Stimulated activated CD8-positive, alpha-beta memory T cell treated with anti-CD3 and anti-CD28 coated beads, Interleukin-15, amount 100 ng/mL, for 48 hours (primary cell): ENCODE results near the gene MGMT.

Source experiments
- DNase-seq, 2 donors: peaks; one replicate each; pipeline ENCODE4 v3.0.0-alpha.2; 2020; ENCODE audit warnings: low read depth in 2 of 2

Gene MGMT

DNA sequence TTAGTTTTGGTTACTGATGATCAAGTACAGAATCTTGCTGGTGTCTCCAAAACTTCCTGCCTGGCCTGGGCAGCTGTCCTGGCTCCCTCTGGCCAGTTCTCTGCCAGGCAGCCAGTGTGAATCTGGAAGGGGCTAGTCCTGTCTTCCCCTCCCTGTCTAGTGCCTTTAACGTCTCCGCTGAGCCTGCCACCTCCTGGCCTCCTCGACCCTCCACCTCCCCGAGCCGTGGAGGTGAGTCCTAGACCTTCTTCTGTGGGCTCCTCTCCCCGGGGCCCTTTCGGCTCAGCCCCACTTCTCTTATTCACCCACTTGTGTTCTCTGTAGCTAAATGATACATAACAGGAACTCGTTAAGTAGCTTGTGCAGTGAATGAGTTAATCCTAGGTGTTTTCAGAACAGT, 218.2 kb downstream of the MGMT start:
- DNase-seq = no peak

- DNase-seq = no peak
These were observed 222.6 kb downstream of the MGMT start for GRCh38 chr10:129689671-129690071.

- no peak for DNase-seq
These were observed 223.4 kb downstream of the MGMT start for GRCh38 chr10:129690248-129691070.

DNA sequence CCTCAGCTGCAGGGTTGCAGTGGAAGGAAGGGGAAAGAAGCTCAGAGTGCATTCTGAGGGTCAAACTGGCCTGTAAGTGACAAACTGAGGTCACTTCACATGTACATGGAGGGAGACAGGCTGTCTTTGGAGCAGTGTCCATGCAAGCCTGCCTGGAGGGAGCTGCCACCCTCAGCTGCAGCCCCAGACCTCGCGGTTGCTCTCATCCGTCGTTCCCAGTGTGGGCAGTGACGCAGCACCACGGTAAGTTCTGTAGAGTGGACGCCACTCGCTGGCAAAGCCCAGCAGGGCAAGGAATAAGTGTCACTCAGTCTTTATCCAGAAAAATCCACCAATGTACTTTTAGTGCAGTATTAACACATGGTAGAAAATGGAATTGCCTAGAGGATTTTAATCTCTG, 225.7 kb downstream of the MGMT start:
- no peak for DNase-seq

GRCh38 chr10:129693382-129693781, 226.3 kb downstream of the MGMT start:
- DNase-seq = no peak

GRCh38 chr10:129694184-129694583, 227.1 kb downstream of the MGMT start:
- no peak for DNase-seq

DNA sequence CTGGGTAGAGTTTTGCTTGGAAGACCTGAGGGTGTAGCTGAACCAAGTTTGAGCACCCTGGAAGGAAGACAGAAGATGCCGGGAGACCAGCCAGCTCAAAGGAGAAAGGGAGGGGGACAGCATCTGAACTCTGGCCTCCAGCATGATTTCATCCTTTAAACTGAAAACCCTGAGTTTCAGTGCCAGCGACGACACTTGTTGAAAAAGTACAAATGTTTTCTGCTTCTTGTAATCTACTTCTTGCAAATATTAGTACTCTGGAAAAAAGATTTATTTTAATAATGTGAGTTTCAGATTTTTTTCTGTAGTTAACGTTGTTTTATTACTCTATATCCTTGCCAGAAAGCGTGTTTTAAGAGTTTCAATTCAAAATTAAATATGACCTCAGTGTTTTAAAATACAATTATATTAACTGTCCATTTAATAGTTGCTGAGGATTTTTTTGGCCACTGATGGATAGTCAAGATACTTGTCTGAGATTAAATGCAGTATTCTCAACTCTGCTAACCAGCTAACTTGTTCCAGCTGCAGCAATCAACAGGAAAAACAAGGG, 227.7 kb downstream of the MGMT start:
- DNase-seq = no peak

DNA sequence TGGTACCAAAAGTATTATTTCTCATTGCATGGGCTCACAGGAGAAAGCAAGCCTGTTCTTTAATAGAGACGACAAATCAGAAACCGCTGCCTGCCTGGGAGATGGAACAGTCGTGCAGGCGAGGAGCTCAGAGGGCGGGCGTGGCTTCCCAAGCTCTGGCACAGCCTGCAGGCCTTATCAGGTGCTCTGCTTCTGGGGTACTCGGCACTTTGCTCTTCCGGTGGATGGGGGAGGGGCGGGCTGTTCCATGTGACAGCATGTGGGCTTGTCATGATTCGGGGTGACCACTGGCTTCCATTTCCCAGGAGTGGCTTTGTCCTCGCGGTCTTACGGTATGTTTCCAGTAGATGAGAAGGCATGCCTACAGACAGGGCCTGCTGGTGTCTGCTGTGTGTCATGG, 228.6 kb downstream of the MGMT start:
- DNase-seq = no peak

- DNase-seq = no peak
These were observed 229.6 kb downstream of the MGMT start for GRCh38 chr10:129696636-129697035.

DNA sequence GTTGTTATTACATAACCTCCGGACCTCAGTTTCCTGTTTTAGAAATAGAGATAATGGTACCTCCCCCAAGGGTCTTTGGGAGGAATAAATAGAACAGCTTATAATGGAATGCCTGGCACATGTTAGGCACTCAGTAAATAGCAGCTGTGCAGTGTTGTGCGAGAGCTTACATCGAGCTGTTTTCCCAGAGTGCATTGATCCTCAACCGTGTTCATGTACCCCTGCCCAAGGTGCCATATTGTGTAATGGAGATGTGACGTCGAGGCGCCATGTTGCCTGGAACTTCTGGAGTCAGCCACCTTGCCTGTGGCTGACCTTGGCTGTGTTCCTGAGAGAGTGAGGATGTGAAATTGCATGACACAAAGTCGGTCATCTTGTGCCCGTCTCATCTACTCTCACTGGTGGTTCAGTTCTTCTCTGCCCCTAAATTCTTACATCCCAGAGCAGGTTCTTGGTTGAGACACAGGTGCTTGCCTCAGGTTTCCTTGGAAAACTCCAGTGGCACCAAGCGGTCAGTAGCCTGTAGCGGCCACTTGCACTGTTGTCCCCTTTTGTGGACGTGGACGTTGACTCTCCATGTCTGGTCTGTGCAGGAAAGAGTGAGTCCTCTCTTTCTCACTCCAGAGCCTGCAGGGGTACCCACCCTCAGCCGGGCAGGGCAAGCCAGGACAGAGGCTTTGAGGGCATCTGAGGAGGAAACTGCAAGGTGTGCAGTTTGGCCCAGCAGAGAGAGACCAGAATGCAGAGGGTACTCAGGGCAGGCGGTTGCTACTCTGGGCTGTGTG, 230.6 kb downstream of the MGMT start:
- no peak for DNase-seq

DNA sequence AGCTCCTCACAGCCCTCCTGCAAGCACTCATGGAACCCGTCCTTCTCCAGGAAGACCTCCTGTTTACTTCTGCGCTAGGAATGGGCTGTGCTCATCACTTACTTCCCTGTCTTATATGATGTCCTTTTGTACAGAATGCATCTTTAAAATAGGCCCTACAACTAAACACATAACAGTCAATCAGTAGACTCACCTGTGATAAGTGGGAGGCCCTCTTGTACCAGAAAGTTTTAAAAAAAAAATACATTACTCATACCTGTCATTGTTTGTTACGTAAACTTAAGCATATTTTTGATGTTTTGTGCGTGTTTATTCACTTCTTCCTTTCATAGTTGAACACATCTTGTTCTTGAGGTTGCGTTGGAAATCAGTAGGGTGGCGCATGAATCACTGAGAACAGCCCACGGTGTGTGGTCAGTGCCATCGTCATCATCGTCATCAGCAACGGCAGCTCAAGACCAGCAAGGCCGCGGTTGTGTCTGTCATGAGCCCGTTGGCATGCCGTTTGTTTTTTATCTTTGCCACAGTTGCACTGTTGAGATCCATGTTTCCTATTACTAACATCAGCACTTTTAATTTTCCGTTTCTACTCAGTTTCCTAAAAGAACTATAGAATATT, 232.8 kb downstream of the MGMT start:
- no peak for DNase-seq

GRCh38 chr10:129702605-129703004, 235.6 kb downstream of the MGMT start:
- DNase-seq = no peak

DNA sequence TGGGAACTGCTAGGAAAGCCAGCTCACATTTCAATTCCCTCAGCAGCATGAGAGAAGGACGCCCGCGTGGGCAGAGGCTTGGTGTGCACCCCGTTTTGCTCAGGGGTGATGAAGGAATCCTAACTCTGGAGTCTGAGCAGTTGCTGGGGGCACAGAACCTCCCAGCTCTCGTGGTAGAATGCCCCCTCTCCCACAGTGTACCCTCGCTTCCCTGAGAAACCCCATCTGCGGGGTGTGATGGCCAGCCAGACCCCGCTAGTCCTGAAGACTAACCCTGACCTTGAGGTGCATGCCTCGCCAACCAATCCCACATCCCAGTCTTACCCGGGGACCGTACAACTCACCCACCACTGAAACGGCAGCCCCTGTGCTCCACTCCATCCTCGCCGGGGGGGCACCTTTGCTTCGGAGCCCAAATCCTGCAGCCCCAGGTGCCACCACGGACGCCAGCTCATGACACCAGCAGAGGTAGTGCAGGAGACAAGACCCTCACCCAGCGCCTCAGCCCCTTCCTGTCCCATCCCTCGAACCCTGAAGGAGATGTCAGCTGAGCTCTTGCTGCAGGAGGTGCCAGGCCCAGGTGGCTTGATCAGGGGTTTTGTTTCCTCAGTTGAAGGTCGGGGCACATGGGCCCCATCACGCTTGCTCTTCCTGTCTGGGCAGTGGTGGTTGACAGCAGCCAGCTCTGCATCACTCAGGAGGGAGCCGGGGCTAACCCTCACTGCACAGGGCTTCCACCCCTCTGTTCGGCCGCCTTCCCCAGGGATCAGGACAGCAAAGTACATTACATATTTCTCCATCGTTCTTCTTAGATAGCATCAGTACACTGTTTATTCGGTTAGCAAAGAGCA, 236.5 kb downstream of the MGMT start:
- no peak for DNase-seq

DNA sequence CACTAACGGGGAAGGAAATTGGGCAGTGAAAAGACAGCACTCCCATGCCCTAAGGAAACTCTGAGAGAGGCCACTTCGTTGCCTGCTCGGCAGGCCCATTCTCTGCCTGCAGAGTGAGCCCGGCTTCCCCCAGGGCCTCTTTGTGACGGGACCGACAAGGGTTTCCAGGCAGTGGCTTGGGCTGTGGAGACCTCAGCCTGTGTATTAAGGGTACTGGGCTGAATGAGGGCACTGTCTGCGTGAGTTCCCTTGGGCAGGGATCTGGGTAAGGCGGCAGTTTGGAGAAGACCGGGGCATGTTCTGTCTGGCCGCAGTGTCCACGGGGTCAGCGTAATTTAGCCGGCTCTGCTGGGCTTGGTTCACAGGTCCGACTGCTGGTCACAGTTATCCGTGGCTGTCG, 237.2 kb downstream of the MGMT start:
- DNase-seq = no peak

- no peak for DNase-seq
These were observed 237.9 kb downstream of the MGMT start for GRCh38 chr10:129704786-129705525.

DNA sequence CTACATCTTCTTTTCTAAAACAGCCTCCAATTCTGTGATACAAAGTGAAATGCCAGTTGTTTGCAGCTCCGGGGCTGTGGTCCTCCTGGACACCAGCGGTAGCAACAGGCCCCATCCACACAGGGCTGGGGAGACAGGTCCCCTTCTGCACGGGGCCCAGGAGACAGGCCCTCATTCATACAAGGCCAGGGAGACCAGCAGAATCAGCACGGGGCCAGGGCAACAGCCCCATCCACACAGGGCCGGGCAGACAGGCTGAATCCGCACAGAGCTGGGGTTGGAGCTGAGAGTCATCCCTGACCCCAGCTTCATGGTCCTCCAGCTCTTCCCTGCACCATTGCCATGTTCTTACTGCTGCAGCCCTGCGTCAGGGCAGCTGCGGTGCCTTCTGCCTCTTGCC, 238.6 kb downstream of the MGMT start:
- DNase-seq = no peak

GRCh38 chr10:129706081-129706480, 239.0 kb downstream of the MGMT start:
- no peak for DNase-seq

DNA sequence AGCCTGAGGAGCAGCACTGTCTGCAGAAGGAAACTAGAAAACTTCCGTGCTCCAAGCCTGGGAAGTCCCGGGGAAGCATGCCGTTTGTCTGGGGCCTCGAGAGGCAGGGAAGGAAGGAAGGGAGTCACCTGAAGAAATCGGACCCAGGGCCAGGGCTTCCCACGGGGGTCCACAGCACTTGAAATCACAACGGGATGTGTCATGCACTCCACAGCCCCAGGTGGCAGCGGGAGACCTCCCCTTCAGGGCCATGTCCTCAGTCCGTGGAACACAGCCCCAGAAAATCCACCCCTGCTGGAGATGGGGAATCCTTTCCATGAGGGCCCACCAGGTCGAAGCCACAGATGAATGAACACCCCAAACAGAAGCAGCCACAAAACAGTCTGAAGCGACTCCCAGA, 239.5 kb downstream of the MGMT start:
- DNase-seq = no peak

DNA sequence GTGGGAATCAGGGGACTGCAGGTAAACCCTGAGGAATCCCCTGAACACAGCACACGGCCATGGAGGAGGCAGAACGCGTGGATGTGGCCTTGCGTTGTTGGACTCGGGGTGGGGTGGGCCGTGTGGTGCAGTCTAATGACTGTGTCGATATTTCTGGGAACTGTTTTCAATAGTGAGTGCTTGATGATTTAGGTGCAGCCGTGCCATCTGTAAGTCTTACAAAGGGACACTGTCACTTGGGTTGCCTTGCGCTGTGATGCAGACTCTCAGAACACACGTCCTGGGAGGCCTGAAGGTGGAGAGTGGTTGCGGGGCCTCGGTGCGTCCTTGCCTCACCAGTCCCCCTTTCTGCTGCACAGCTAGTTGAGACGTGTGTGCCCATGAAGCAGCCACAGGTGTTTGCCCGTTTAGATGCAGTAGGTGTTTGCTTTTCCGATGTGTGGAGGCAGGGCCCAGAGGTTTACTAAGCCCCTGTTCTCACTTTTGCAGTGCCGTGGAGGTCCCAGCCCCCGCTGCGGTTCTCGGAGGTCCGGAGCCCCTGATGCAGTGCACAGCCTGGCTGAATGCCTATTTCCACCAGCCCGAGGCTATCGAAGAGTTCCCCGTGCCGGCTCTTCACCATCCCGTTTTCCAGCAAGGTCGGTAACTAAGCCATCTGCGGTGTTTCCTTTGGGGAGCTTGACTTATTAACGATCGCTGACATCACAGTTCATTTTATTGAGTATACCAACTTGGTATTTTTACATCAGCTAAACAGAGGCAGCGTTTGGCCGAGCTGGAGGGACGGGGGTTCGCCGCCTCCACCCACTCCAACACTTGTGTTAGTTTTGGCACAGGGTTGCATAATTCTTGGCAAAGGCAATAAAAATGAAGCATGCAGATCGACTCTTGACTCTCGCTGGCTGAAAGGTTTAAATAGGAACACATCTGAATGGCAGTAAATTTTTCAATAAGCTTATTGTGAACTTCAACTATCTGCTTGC, 240.7 kb downstream of the MGMT start:
- no peak for DNase-seq

GRCh38 chr10:129709101-129709500, 242.1 kb downstream of the MGMT start:
- DNase-seq = no peak
